ENCODE results near the gene RYR2. TPM values are rescaled to one million over a fixed set of nuclear protein-coding genes. Genes with fewer than 3 reads are reported as not detected.

Gene RYR2
- total RNA-seq, 1 experiment from 2014 or later, result 0.03 TPM

DNA sequence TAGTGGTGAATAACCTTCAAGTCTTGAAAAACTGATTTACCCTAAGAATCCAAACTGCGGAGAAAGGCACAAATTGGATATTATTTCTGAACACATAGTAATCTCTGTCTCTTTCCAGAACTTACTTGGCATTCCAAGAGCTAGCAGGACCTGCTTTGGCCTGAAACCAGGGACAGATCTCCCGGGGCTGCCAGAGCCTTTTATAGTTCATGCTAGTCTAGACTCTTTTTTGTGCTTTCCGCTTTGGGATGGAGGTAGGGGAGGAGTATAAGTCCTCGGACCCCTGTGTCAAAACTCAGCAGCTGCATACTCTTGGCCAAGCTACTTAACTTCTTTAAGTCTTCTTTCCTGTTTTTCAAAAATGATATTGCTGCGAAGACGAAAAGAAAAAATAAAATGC, 3.8 kb upstream of the RYR2 start:
- ATAC-seq, result no peak
- TF ChIP-seq POLR2AphosphoS5 (IDR thresholded peaks at IDR 0.05; ENCODE audit: low read depth, low read length) (no peak), SIN3A (IDR thresholded peaks at IDR 0.05; ENCODE audit: borderline replicate concordance, insufficient read depth, low read depth, low read length) (no peak), TCF7L2 (IDR thresholded peaks at IDR 0.05; ENCODE audit: low read depth, low read length) (no peak)
- TF ChIP-seq, protein P1, sequence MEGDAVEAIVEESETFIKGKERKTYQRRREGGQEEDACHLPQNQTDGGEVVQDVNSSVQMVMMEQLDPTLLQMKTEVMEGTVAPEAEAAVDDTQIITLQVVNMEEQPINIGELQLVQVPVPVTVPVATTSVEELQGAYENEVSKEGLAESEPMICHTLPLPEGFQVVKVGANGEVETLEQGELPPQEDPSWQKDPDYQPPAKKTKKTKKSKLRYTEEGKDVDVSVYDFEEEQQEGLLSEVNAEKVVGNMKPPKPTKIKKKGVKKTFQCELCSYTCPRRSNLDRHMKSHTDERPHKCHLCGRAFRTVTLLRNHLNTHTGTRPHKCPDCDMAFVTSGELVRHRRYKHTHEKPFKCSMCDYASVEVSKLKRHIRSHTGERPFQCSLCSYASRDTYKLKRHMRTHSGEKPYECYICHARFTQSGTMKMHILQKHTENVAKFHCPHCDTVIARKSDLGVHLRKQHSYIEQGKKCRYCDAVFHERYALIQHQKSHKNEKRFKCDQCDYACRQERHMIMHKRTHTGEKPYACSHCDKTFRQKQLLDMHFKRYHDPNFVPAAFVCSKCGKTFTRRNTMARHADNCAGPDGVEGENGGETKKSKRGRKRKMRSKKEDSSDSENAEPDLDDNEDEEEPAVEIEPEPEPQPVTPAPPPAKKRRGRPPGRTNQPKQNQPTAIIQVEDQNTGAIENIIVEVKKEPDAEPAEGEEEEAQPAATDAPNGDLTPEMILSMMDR (IDR thresholded peaks at IDR 0.05), result no peak
- TF ChIP-seq, protein P2, sequence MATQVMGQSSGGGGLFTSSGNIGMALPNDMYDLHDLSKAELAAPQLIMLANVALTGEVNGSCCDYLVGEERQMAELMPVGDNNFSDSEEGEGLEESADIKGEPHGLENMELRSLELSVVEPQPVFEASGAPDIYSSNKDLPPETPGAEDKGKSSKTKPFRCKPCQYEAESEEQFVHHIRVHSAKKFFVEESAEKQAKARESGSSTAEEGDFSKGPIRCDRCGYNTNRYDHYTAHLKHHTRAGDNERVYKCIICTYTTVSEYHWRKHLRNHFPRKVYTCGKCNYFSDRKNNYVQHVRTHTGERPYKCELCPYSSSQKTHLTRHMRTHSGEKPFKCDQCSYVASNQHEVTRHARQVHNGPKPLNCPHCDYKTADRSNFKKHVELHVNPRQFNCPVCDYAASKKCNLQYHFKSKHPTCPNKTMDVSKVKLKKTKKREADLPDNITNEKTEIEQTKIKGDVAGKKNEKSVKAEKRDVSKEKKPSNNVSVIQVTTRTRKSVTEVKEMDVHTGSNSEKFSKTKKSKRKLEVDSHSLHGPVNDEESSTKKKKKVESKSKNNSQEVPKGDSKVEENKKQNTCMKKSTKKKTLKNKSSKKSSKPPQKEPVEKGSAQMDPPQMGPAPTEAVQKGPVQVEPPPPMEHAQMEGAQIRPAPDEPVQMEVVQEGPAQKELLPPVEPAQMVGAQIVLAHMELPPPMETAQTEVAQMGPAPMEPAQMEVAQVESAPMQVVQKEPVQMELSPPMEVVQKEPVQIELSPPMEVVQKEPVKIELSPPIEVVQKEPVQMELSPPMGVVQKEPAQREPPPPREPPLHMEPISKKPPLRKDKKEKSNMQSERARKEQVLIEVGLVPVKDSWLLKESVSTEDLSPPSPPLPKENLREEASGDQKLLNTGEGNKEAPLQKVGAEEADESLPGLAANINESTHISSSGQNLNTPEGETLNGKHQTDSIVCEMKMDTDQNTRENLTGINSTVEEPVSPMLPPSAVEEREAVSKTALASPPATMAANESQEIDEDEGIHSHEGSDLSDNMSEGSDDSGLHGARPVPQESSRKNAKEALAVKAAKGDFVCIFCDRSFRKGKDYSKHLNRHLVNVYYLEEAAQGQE (IDR thresholded peaks at IDR 0.05; ENCODE audit: insufficient read depth in 1 of 2, low read depth in 2 of 2, low read length in 1 of 2), result no peak
- H3K4me3 ChIP-seq (ENCODE audit: low read depth in 2 of 2, low read length in 2 of 2), result no peak overlapping the region
- ChIA-PET POLR2A (no interaction called here), CTCF (no interaction called here)
- H3K9me3 ChIP-seq (ENCODE audit: control insufficient read depth, insufficient read depth, low read depth, low read length), result no peaks in the 10 kb centered on the region
- in situ Hi-C loops (cut with HindIII; ENCODE audit: low pct_unique_long_range_greater_than_20kb, low sequenced_read_pairs), result no loop called here
- DNase-seq (ENCODE audit: low read depth, low spot score), result no peak
- no peaks in the 10 kb centered on the region for H3K27me3 ChIP-seq (ENCODE audit: control insufficient read depth, insufficient read depth, low read length)
- no TSS peak for BruUV-seq (replicated peaks)
- no peaks in the 10 kb centered on the region for H3K36me3 ChIP-seq (ENCODE audit: control insufficient read depth, insufficient read depth, low read length)
- intact Hi-C loops (cut with micrococcal nuclease; ENCODE audit: unreplicated experiment), result no loop called here
- peaks cover 4% of the 10 kb centered on the region for H3K4me1 ChIP-seq (ENCODE audit: control insufficient read depth, insufficient read depth, low read length)
- no peak overlapping the region for H3K27ac ChIP-seq (ENCODE audit: low read length)

DNA sequence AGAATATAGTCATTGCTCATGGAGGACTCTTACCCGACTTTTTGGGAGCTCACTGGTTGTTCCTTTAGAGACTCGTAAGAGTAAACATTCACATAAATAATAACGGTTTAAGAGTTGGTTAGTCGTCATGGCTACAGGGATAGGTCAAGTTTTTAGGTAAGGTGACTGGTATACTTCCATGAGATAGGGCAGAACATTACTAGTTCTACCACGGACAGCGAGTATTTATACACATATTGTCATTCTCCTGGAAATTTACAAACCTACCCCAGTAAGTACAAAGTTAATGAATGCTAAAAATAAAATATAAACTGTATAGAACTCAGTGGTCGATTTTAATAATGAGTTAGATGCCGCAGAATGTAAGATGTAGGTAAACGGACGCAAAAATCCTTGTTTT, 1.2 kb upstream of the RYR2 start:
- no peak for ATAC-seq
- intact Hi-C loops (cut with micrococcal nuclease; ENCODE audit: unreplicated experiment), result no loop called here
- ChIA-PET CTCF (no interaction called here), POLR2A (no interaction called here)
- no peaks in the 10 kb centered on the region for H3K9me3 ChIP-seq (ENCODE audit: control insufficient read depth, insufficient read depth, low read depth, low read length)
- TF ChIP-seq SIN3A (IDR thresholded peaks at IDR 0.05; ENCODE audit: borderline replicate concordance, insufficient read depth, low read depth, low read length) (no peak), TCF7L2 (IDR thresholded peaks at IDR 0.05; ENCODE audit: low read depth, low read length) (no peak), POLR2AphosphoS5 (IDR thresholded peaks at IDR 0.05; ENCODE audit: low read depth, low read length) (no peak)
- TF ChIP-seq, protein P1 (IDR thresholded peaks at IDR 0.05), result no peak
- TF ChIP-seq, protein P2 (IDR thresholded peaks at IDR 0.05; ENCODE audit: insufficient read depth in 1 of 2, low read depth in 2 of 2, low read length in 1 of 2), result no peak
- no TSS peak for BruUV-seq (replicated peaks)
- in situ Hi-C loops (cut with HindIII; ENCODE audit: low pct_unique_long_range_greater_than_20kb, low sequenced_read_pairs), result no loop called here
- H3K27ac ChIP-seq (ENCODE audit: low read length), result no peak overlapping the region
- no peaks in the 10 kb centered on the region for H3K36me3 ChIP-seq (ENCODE audit: control insufficient read depth, insufficient read depth, low read length)
- no peak for DNase-seq (ENCODE audit: low read depth, low spot score)
- 0 out of 2 replicates have a peak, but pooled peaks cover 4% of the 10 kb centered on the region for H3K27me3 ChIP-seq (ENCODE audit: control insufficient read depth, insufficient read depth, low read length)
- no peak overlapping the region for H3K4me3 ChIP-seq (ENCODE audit: low read depth in 2 of 2, low read length in 2 of 2)
- H3K4me1 ChIP-seq (ENCODE audit: control insufficient read depth, insufficient read depth, low read length), result peaks cover 4% of the 10 kb centered on the region

All from Panc1 (cell line).